Thyroid gland (tissue), 4 donors: Measurements from ENCODE around the gene HIPK4. TPM values are rescaled to one million over a fixed set of nuclear protein-coding genes. Genes with fewer than 3 reads are reported as not detected.
"Not testable (repeated sequence)": the region's sequence is repeated elsewhere in the genome, so short reads cannot be mapped to it uniquely, and the experiment has no call there.

Experiments used
- DNase-seq, 2 donors: peaks; one replicate each; pipeline ENCODE4 v3.0.0-alpha.2; 2019
- H3K27ac ChIP-seq, 3 donors: fragments of 200-600 bp; sonication (generic); 1 replicate in 2 of 3; 2 replicates in 1 of 3; pipeline ENCODE4 v1.5.1; 2016 to 2019; ENCODE audit warnings: mild to moderate bottlenecking in 1 of 3, moderate library complexity in 1 of 3
- H3K27me3 ChIP-seq: fragments of 200-600 bp; sonication (generic); one replicate; pipeline ENCODE4 v1.5.1; 2019
- H3K36me3 ChIP-seq, 2 donors: fragments of 200-600 bp; sonication (generic); one replicate each; pipeline ENCODE4 v1.5.1; 2016 to 2019
- H3K4me1 ChIP-seq, 2 donors: fragments of 200-600 bp; sonication (generic); one replicate each; pipeline ENCODE4 v1.5.1; 2017 to 2019
- H3K4me3 ChIP-seq, 3 donors: fragments of 200-600 bp; sonication (generic); replicated peaks in 1 of 3; 1 replicate in 2 of 3; 2 replicates in 1 of 3; pipeline ENCODE4 v1.5.1; 2016; ENCODE audit warnings: mild to moderate bottlenecking in 1 of 3
- H3K9me3 ChIP-seq: fragments of 200-600 bp; sonication (generic); one replicate; pipeline ENCODE4 v1.5.1; 2017
- CTCF ChIP-seq, 6 experiments: fragments of 200-600 bp in 3 of 6; fragments of 450-650 bp in 3 of 6; sonication (generic) in 3 of 6; IDR thresholded peaks; one replicate each; pipeline ENCODE4 v1.5.1; 2016 to 2019; ENCODE audit warnings: antibody characterized with exemption in 6 of 6, mild to moderate bottlenecking in 2 of 6, inconsistent platforms in 1 of 6, moderate library complexity in 1 of 6
- POLR2A ChIP-seq, 2 donors: fragments of 450-650 bp; IDR thresholded peaks; one replicate each; pipeline ENCODE4 v1.6.1; 2017; ENCODE audit warnings: antibody characterized with exemption in 2 of 2, mild to moderate bottlenecking in 2 of 2, moderate library complexity in 1 of 2
- WGBS, 2 donors: methylation state at CpG; one replicate each; pipeline ENCODE4 v1.1.5; 2017; 5-methylcytosine and 5-hydroxymethylcytosine counted together
- intact Hi-C: fragments of 100-400 bp; cut with DNase I; formaldehyde crosslinking; loops from one replicate; pipeline ENCODE4 v1.15.1; 2023
- total RNA-seq, 4 donors: library from RNA; depleted of rRNA; stranded (reverse); fragments of >200 nt; gene quantifications; one replicate each; pipeline ENCODE4 v1.2.3, GENCODE V29; 2016

Gene HIPK4
- total RNA-seq, 4 donors from 2014 or later, result 0.22 to 0.27 TPM; not detected in 2

GRCh38 chr19:40376286-40376862 lies 13.6 kb downstream of the HIPK4 start:
- H3K9me3 ChIP-seq, result no peaks in the 10 kb centered on the region
- TF ChIP-seq POLR2A (IDR thresholded peaks at IDR 0.05) (no peak), CTCF (IDR thresholded peaks at IDR 0.05) (no peak)
- no peak for DNase-seq
- H3K27me3 ChIP-seq, result no peaks in the 10 kb centered on the region
- no peaks in the 10 kb centered on the region for H3K4me1 ChIP-seq
- no peak overlapping the region for H3K4me3 ChIP-seq
- no peak overlapping the region for H3K27ac ChIP-seq
- intact Hi-C loops, result no loop called here
- 92 to 96% methylated on average over 16 to 17 of the region's 17 CpGs for WGBS, 2 donors
- peaks cover 13 to 39% of the 10 kb centered on the region in 2 donors for H3K36me3 ChIP-seq

DNA sequence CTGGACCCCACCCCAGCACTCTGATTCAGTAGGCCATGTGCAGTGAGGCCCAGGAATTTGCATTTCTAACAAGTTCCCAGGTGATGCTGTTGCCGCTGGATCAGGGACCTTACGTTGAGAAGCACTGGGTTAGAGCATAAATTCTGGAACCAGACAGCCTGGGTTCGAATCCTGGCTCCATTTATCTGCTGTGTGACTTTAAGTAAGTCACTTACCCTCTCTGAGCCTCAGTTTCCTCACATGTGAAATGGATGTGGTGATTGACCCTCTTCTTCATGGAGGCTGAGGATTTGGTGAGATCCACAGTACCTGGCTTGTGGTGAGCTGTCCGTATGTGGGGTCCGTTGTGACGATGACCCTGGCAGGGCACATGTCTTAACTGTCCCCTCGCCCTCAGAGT lies 15.9 kb downstream of the HIPK4 start:
- DNase-seq, result no peak
- Histone ChIP-seq H3K27me3 (no peaks in the 10 kb centered on the region), H3K4me1 (no peaks in the 10 kb centered on the region), H3K9me3 (no peaks in the 10 kb centered on the region), H3K36me3 (peaks cover 18 to 53% of the 10 kb centered on the region in 2 donors), H3K4me3 (no peak overlapping the region), H3K27ac (no peak overlapping the region)
- intact Hi-C loops, result no loop called here
- TF ChIP-seq CTCF (IDR thresholded peaks at IDR 0.05) (no peak), POLR2A (IDR thresholded peaks at IDR 0.05) (no peak)
- WGBS, 2 donors, result 94 to 98% methylated on average over 7 of the region's 7 CpGs

DNA sequence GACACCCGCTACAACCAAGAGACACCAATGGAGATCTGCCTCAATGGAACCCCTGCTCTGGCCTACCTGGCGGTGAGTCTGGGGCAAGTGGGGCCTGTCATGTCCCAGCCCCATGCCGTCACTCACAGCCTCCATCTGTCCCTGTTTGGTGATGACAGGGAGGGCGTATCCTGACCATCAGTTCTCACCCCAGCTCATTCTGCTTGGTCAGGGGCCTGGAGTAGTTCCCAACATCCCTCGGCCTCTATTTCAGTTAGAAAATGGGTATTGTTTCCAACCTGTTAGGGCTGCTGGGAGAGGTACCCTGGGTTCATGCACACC lies 18.2 kb downstream of the HIPK4 start:
- 94 to 95% methylated on average over 4 to 5 of the region's 5 CpGs for WGBS, 2 donors
- no peak overlapping the region for H3K27ac ChIP-seq
- H3K27me3 ChIP-seq, result no peaks in the 10 kb centered on the region
- no peak overlapping the region for H3K4me3 ChIP-seq
- TF ChIP-seq CTCF (IDR thresholded peaks at IDR 0.05), result no peak
- no peak for TF ChIP-seq POLR2A (IDR thresholded peaks at IDR 0.05)
- no peak for DNase-seq
- H3K9me3 ChIP-seq, result no peaks in the 10 kb centered on the region
- intact Hi-C loops, result no loop called here
- no peaks in the 10 kb centered on the region for H3K4me1 ChIP-seq
- H3K36me3 ChIP-seq, result peaks cover 18 to 38% of the 10 kb centered on the region in 2 donors

DNA sequence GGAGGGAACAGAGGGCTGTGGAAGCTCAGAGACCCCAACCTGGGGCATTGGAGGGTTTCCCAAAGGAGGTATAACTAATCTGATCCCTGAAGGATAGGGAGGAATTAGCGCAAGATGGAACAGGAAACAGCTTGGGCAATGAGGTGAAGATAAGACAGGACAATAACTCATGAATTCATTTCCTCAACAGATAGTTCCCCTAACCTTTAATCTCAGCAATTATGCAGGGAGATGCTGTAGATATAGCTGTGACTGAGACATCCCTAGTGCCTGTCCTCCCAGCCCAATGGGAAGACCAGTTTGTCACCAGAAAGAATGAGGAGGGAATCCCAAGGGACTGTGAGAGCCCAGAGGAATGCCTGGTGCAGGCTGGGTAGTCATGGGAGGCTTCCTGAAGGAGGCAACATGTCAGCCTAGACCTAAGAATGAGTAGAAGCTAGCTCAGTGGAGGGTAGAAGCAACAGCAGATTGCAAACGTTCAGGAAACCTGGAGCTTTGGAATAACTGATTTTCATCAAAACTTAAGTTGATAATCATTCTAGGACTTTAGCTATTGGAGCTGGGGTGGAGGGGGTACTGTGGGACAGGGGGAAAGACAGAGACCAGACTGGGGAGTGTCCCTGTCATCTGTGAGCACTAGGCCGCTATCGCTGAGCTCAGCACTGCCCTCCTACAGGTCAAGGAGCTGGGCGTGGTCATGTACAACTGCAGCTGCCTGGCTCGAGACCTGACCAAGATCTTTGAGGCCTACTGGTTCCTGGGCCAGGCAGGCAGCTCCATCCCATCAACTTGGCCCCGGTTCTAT lies 18.8 kb downstream of the HIPK4 start:
- no peaks in the 10 kb centered on the region for H3K27me3 ChIP-seq
- peaks cover 18 to 34% of the 10 kb centered on the region in 2 donors for H3K36me3 ChIP-seq
- WGBS, 2 donors, result 88 to 90% methylated on average over 6 of the region's 7 CpGs
- no peaks in the 10 kb centered on the region for H3K9me3 ChIP-seq
- H3K4me3 ChIP-seq, result no peak overlapping the region
- no peak overlapping the region for H3K27ac ChIP-seq
- DNase-seq, result no peak
- intact Hi-C loops, result no loop called here
- no peaks in the 10 kb centered on the region for H3K4me1 ChIP-seq
- TF ChIP-seq POLR2A (IDR thresholded peaks at IDR 0.05) (no peak), CTCF (IDR thresholded peaks at IDR 0.05) (no peak)

- H3K9me3 ChIP-seq, intact Hi-C loops, DNase-seq, H3K27ac ChIP-seq, H3K27me3 ChIP-seq, H3K4me3 ChIP-seq, H3K4me1 ChIP-seq: not testable (repeated sequence)
- WGBS, 2 donors, result 93 to 96% methylated on average over 3 of the region's 3 CpGs
- H3K36me3 ChIP-seq, result peaks cover 18 to 34% of the 10 kb centered on the region in 2 donors
Measured at GRCh38 chr19:40370253-40370652, 19.7 kb downstream of the HIPK4 start.
